ENCODE measurements around the gene CASQ2. TPM values are rescaled to one million over a fixed set of nuclear protein-coding genes. Genes with fewer than 3 reads are reported as not detected.

The CASQ2 gene
- total RNA-seq, 4 donors from 2014 or later, result 1.1 to 3.9 (median 1.5) TPM

- DNase-seq, result no peak
- Histone ChIP-seq H3K4me3 (replicated peaks in 1 of 3) (no peak overlapping the region), H3K4me1 (peaks cover 0 to 7% of the 10 kb centered on the region in 2 donors), H3K36me3 (no peaks in the 10 kb centered on the region), H3K27me3 (no peaks in the 10 kb centered on the region), H3K27ac (no peak overlapping the region), H3K9me3 (no peaks in the 10 kb centered on the region)
- TF ChIP-seq POLR2A (IDR thresholded peaks at IDR 0.05) (no peak), CTCF (IDR thresholded peaks at IDR 0.05) (no peak)
- WGBS, 2 donors, result 56 to 70% methylated on average over 1 of the region's 1 CpG
- intact Hi-C loops (cut with DNase I), result no loop called here
These were observed 27.7 kb downstream of the CASQ2 start for GRCh38 chr1:115740811-115741210.

- no peak for DNase-seq
- TF ChIP-seq CTCF (IDR thresholded peaks at IDR 0.05), result no peak
- no peak for TF ChIP-seq POLR2A (IDR thresholded peaks at IDR 0.05)
- Histone ChIP-seq H3K27ac (no peak overlapping the region), H3K27me3 (no peaks in the 10 kb centered on the region), H3K9me3 (no peaks in the 10 kb centered on the region), H3K4me3 (replicated peaks in 1 of 3) (no peak overlapping the region), H3K4me1 (peaks cover 5 to 24% of the 10 kb centered on the region in 2 donors), H3K36me3 (no peaks in the 10 kb centered on the region)
- intact Hi-C loops (cut with DNase I), result no loop called here
- WGBS, 2 donors, result 72 to 75% methylated on average over 4 of the region's 4 CpGs
These were observed 36.2 kb downstream of the CASQ2 start for GRCh38 chr1:115732316-115732715.

- H3K4me3 ChIP-seq (replicated peaks in 1 of 3), result no peak overlapping the region
- H3K27me3 ChIP-seq, result no peaks in the 10 kb centered on the region
- no peaks in the 10 kb centered on the region for H3K9me3 ChIP-seq
- H3K27ac ChIP-seq, result peak overlapping the region in 2 of 3 donors; percentile 20 to 44
- TF ChIP-seq POLR2A (IDR thresholded peaks at IDR 0.05) (no peak), CTCF (IDR thresholded peaks at IDR 0.05) (no peak)
- intact Hi-C loops (cut with DNase I), result no loop called here
- no peaks in the 10 kb centered on the region for H3K36me3 ChIP-seq
- H3K4me1 ChIP-seq, result peaks cover 23 to 39% of the 10 kb centered on the region in 2 donors
- WGBS, 2 donors, result 42 to 64% methylated on average over 4 of the region's 4 CpGs
- DNase-seq, result peak; percentile 81 to 85
These were observed 38.8 kb downstream of the CASQ2 start for GRCh38 chr1:115729756-115730155.

GRCh38 chr1:115728341-115728740, 40.2 kb downstream of the CASQ2 start:
- Histone ChIP-seq H3K36me3 (no peaks in the 10 kb centered on the region), H3K27me3 (no peaks in the 10 kb centered on the region), H3K4me1 (peaks cover 24 to 40% of the 10 kb centered on the region in 2 donors), H3K27ac (no peak overlapping the region), H3K4me3 (replicated peaks in 1 of 3) (no peak overlapping the region), H3K9me3 (no peaks in the 10 kb centered on the region)
- intact Hi-C loops (cut with DNase I), result no loop called here
- no peak for TF ChIP-seq POLR2A (IDR thresholded peaks at IDR 0.05)
- no peak for TF ChIP-seq CTCF (IDR thresholded peaks at IDR 0.05)
- DNase-seq, result no peak
- 82 to 86% methylated on average over 1 of the region's 1 CpG for WGBS, 2 donors

- Histone ChIP-seq H3K4me3 (replicated peaks in 1 of 3) (no peak overlapping the region), H3K27ac (peak overlapping the region in 2 of 3 donors; percentile 7 to 12), H3K27me3 (no peaks in the 10 kb centered on the region), H3K4me1 (peaks cover 24 to 40% of the 10 kb centered on the region in 2 donors), H3K36me3 (no peaks in the 10 kb centered on the region), H3K9me3 (no peaks in the 10 kb centered on the region)
- no peak for DNase-seq
- WGBS, 2 donors, result 74 to 77% methylated on average over 7 of the region's 7 CpGs
- TF ChIP-seq CTCF (IDR thresholded peaks at IDR 0.05), result no peak
- no peak for TF ChIP-seq POLR2A (IDR thresholded peaks at IDR 0.05)
- intact Hi-C loops (cut with DNase I), result no loop called here
These were observed 40.7 kb downstream of the CASQ2 start for GRCh38 chr1:115727706-115728249.
